Measurements from ENCODE around the gene LCLAT1. TPM values are rescaled to one million over a fixed set of nuclear protein-coding genes. Genes with fewer than 3 reads are reported as not detected.
A peak's percentile ranks its signal among the peaks of the same experiment; 100 is the strongest.

Gene LCLAT1
- polyA plus RNA-seq, 1 experiment: 10.8 TPM

GRCh38 chr2:30684516-30684915 lies 237.5 kb downstream of the LCLAT1 start:
- no peak overlapping the region for H3K4me3 ChIP-seq (ENCODE audit: low read depth, low read length)
- CTCF ChIA-PET: interaction anchor here (2.9 kb wide), 1 partner anchor 27 kb away, joined by 6 read pairs; no protein-coding TSS in a partner anchor
- TF ChIP-seq CTCF (IDR thresholded peaks at IDR 0.05; ENCODE audit: insufficient read depth, low read depth, low read length): no peak
- no peak for DNase-seq (ENCODE audit: low read depth)
- no peaks in the 10 kb centered on the region; the same call in 1 of the 2 replicates for H3K27me3 ChIP-seq (ENCODE audit: control insufficient read depth, insufficient read depth, low read length)
- no peaks in the 10 kb centered on the region for H3K36me3 ChIP-seq (ENCODE audit: control insufficient read depth, insufficient read depth, low read length)
- POLR2A ChIA-PET: no interaction called here

GRCh38 chr2:30684996-30685395 lies 237.9 kb downstream of the LCLAT1 start:
- Histone ChIP-seq H3K4me3 (ENCODE audit: low read depth, low read length) (no peak overlapping the region), H3K36me3 (ENCODE audit: control insufficient read depth, insufficient read depth, low read length) (no peaks in the 10 kb centered on the region), H3K27me3 (ENCODE audit: control insufficient read depth, insufficient read depth, low read length) (no peaks in the 10 kb centered on the region; the same call in 1 of the 2 replicates)
- ChIA-PET CTCF (interaction anchor here (1.2 to 2.9 kb wide), 2 partner anchors 26 to 464 kb away, joined by 3 to 6 read pairs; no protein-coding TSS in a partner anchor), POLR2A (no interaction called here)
- no peak for DNase-seq (ENCODE audit: low read depth)
- no peak for TF ChIP-seq CTCF (IDR thresholded peaks at IDR 0.05; ENCODE audit: insufficient read depth, low read depth, low read length)

- POLR2A ChIA-PET: no interaction called here
- TF ChIP-seq CTCF (IDR thresholded peaks at IDR 0.05; ENCODE audit: insufficient read depth, low read depth, low read length): 0 out of 2 replicates have a peak, but pooled peaks have one; percentile 19
- Histone ChIP-seq H3K36me3 (ENCODE audit: control insufficient read depth, insufficient read depth, low read length) (no peaks in the 10 kb centered on the region), H3K4me3 (ENCODE audit: low read depth, low read length) (no peak overlapping the region), H3K27me3 (ENCODE audit: control insufficient read depth, insufficient read depth, low read length) (no peaks in the 10 kb centered on the region; the same call in 1 of the 2 replicates)
- CTCF ChIA-PET: interaction anchor here (0.6 to 1.9 kb wide), 4 partner anchors 20 to 478 kb away, joined by 3 to 5 read pairs (median 3); no protein-coding TSS in a partner anchor
- DNase-seq (ENCODE audit: low read depth): no peak
These were observed 239.0 kb downstream of the LCLAT1 start for GRCh38 chr2:30686000-30686399.

- Histone ChIP-seq H3K36me3 (ENCODE audit: control insufficient read depth, insufficient read depth, low read length) (no peaks in the 10 kb centered on the region), H3K4me3 (ENCODE audit: low read depth, low read length) (no peak overlapping the region), H3K27me3 (ENCODE audit: control insufficient read depth, insufficient read depth, low read length) (no peaks in the 10 kb centered on the region; the same call in 1 of the 2 replicates)
- POLR2A ChIA-PET: no interaction called here
- DNase-seq (ENCODE audit: low read depth): no peak
- CTCF ChIA-PET: interaction anchor here (0.7 to 1.9 kb wide), 4 partner anchors 20 to 518 kb away, joined by 3 to 5 read pairs (median 3); no protein-coding TSS in a partner anchor
- TF ChIP-seq CTCF (IDR thresholded peaks at IDR 0.05; ENCODE audit: insufficient read depth, low read depth, low read length): no peak
These were observed 239.6 kb downstream of the LCLAT1 start for GRCh38 chr2:30686669-30687068.

- POLR2A ChIA-PET: no interaction called here
- Histone ChIP-seq H3K4me3 (ENCODE audit: low read depth, low read length) (no peak overlapping the region), H3K27me3 (ENCODE audit: control insufficient read depth, insufficient read depth, low read length) (peaks cover 1% of the 10 kb centered on the region; the same call in 1 of the 2 replicates), H3K36me3 (ENCODE audit: control insufficient read depth, insufficient read depth, low read length) (no peaks in the 10 kb centered on the region)
- no peak for TF ChIP-seq CTCF (IDR thresholded peaks at IDR 0.05; ENCODE audit: insufficient read depth, low read depth, low read length)
- DNase-seq (ENCODE audit: low read depth): no peak
- CTCF ChIA-PET: interaction anchor here (0.8 to 2.5 kb wide), 3 partner anchors 17 to 36 kb away, joined by 3 to 7 read pairs (median 4); no protein-coding TSS in a partner anchor
These were observed 241.9 kb downstream of the LCLAT1 start for GRCh38 chr2:30688956-30689401.
